Measurements from ENCODE around the gene SINHCAF.

DNA sequence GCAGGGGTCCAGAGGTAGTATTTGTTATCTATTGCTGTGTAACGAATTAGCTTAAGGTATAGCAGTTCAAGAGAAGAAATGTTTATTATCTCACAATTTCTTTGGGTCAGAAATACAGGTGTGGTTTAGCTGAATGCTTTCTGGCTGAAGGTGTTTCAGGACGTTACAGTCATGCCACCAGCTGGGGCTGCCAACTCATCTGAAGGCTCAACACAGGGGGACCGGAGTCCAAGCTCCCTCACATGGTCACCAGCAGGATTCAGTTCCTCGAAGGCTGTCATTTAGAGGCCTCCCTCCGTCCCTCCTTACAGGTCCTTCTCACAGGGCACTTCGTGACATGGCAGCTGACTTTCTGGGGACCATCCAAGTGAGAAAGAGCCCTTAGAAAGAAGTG lies 37.5 kb upstream of the SINHCAF start:
- TF ChIP-seq CTCF (IDR thresholded peaks at IDR 0.05; ENCODE audit: insufficient read depth, low read depth, low read length) (no peak), EZH2 (IDR thresholded peaks at IDR 0.05; ENCODE audit: insufficient read depth, low read length) (no peak)

All from astrocyte (in vitro differentiated cells and primary cell).